ENCODE measurements around the gene EVA1B. TPM values are rescaled to one million over a fixed set of nuclear protein-coding genes. Genes with fewer than 3 reads are reported as not detected.
A peak's percentile ranks its signal among the peaks of the same experiment; 100 is the strongest.

The EVA1B gene
- total and polyA plus RNA-seq, 2 donors from 2014 or later, result 31.8 to 91.8 TPM

DNA sequence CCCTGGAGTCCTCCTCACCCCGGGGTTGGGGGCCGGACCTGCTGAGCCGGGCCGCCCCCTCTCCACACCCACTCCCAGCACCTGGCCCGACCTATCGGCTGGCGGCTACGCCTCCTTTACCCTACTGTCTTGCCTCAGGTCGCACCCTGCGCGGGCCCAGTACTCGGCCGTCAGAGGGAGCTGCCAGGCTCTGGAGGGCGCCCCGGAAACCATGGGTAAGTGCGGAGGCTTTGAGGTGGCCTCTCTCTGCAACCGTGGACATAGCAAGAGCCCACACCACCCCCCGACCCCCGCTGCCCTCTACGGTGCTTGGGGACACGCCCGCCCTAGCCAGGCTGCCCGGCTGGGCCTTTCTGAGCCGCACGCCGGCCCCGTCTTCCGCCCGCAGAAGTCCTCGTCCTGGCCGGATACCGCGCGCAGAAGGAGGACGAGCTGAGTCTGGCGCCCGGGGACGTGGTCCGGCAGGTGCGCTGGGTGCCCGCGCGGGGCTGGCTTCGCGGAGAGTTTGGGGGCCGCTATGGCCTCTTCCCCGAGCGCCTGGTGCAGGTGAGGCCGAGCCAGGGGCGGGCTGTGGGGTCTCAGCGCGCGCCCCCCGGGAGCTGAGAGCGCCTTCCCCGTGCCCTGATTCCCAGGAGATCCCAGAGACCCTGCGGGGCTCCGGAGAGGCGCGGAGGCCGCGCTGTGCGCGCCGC lies 17.1 kb downstream of the EVA1B start, which contains the start of gene SH3D21:
SH3D21 (plus strand) TSS at position 159 of the 692 bp plus-strand sequence; CDS start at position 212, 53 bp downstream.
- Histone ChIP-seq H3K9ac (ENCODE audit: low read length in 3 of 3) (peak within 1 kb of the TSS; percentile 65 to 68 (median 67)), H3K9me3 (ENCODE audit: control insufficient read depth in 2 of 3, insufficient read depth in 1 of 3, low read length in 3 of 3) (no peaks in the 10 kb centered on the region), H3K27me3 (ENCODE audit: control insufficient read depth, insufficient read depth, low read length) (no peaks in the 10 kb centered on the region), H3K4me3 (ENCODE audit: low read length in 3 of 3) (peak within 1 kb of the TSS; percentile 81 to 83 (median 82)), H3K27ac (ENCODE audit: low read depth in 2 of 2, low read length in 2 of 2) (peak within 1 kb of the TSS; percentile 59 to 86), H3K4me1 (ENCODE audit: control insufficient read depth in 2 of 3, insufficient read depth in 2 of 3, low read depth in 1 of 3, low read length in 3 of 3) (peaks cover 0 to 11% (median 10%) of the 10 kb centered on the region in 3 donors), H3K36me3 (ENCODE audit: control insufficient read depth in 2 of 3, insufficient read depth in 3 of 3, low read length in 3 of 3) (peaks cover 2 to 20% (median 16%) of the 10 kb centered on the region in 3 donors)
- intact Hi-C loops (cut with DNase I), result no loop called here
- TF ChIP-seq, protein P1, sequence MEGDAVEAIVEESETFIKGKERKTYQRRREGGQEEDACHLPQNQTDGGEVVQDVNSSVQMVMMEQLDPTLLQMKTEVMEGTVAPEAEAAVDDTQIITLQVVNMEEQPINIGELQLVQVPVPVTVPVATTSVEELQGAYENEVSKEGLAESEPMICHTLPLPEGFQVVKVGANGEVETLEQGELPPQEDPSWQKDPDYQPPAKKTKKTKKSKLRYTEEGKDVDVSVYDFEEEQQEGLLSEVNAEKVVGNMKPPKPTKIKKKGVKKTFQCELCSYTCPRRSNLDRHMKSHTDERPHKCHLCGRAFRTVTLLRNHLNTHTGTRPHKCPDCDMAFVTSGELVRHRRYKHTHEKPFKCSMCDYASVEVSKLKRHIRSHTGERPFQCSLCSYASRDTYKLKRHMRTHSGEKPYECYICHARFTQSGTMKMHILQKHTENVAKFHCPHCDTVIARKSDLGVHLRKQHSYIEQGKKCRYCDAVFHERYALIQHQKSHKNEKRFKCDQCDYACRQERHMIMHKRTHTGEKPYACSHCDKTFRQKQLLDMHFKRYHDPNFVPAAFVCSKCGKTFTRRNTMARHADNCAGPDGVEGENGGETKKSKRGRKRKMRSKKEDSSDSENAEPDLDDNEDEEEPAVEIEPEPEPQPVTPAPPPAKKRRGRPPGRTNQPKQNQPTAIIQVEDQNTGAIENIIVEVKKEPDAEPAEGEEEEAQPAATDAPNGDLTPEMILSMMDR (IDR thresholded peaks at IDR 0.05; ENCODE audit: borderline replicate concordance, extremely low read depth, insufficient read depth), result no peak
- FAIRE-seq, result no peak
- peak; percentile 66 to 92 (median 73) for DNase-seq

GRCh38 chr1:36305915-36306209 lies 17.6 kb downstream of the EVA1B start:
- intact Hi-C loops (cut with DNase I), result no loop called here
- Histone ChIP-seq H3K27ac (ENCODE audit: low read depth in 2 of 2, low read length in 2 of 2) (peak overlapping the region; percentile 57 to 86), H3K27me3 (ENCODE audit: control insufficient read depth, insufficient read depth, low read length) (no peaks in the 10 kb centered on the region), H3K9me3 (ENCODE audit: control insufficient read depth in 2 of 3, insufficient read depth in 1 of 3, low read length in 3 of 3) (no peaks in the 10 kb centered on the region), H3K4me3 (ENCODE audit: low read length in 3 of 3) (peak overlapping the region in 1 of 3 donors; percentile 83), H3K36me3 (ENCODE audit: control insufficient read depth in 2 of 3, insufficient read depth in 3 of 3, low read length in 3 of 3) (peaks cover 2 to 25% (median 20%) of the 10 kb centered on the region in 3 donors), H3K9ac (ENCODE audit: low read length in 3 of 3) (peak overlapping the region in 1 of 3 donors; percentile 55), H3K4me1 (ENCODE audit: control insufficient read depth in 2 of 3, insufficient read depth in 2 of 3, low read depth in 1 of 3, low read length in 3 of 3) (peaks cover 0 to 11% (median 10%) of the 10 kb centered on the region in 3 donors)
- TF ChIP-seq, protein P1 (IDR thresholded peaks at IDR 0.05; ENCODE audit: borderline replicate concordance, extremely low read depth, insufficient read depth), result no peak
- FAIRE-seq (no peak), DNase-seq (peak in 3 of 5 donors; percentile 50 to 59 (median 53))

GRCh38 chr1:36304970-36305914 lies 18.2 kb downstream of the EVA1B start:
- Histone ChIP-seq H3K27ac (ENCODE audit: low read depth in 2 of 2, low read length in 2 of 2) (peak overlapping the region; percentile 57 to 86), H3K4me3 (ENCODE audit: low read length in 3 of 3) (no peak overlapping the region), H3K36me3 (ENCODE audit: control insufficient read depth in 2 of 3, insufficient read depth in 3 of 3, low read length in 3 of 3) (peaks cover 2 to 31% (median 20%) of the 10 kb centered on the region in 3 donors), H3K9ac (ENCODE audit: low read length in 3 of 3) (no peak overlapping the region), H3K27me3 (ENCODE audit: control insufficient read depth, insufficient read depth, low read length) (no peaks in the 10 kb centered on the region), H3K9me3 (ENCODE audit: control insufficient read depth in 2 of 3, insufficient read depth in 1 of 3, low read length in 3 of 3) (no peaks in the 10 kb centered on the region), H3K4me1 (ENCODE audit: control insufficient read depth in 2 of 3, insufficient read depth in 2 of 3, low read depth in 1 of 3, low read length in 3 of 3) (peaks cover 0 to 11% (median 10%) of the 10 kb centered on the region in 3 donors)
- TF ChIP-seq, protein P1 (IDR thresholded peaks at IDR 0.05; ENCODE audit: borderline replicate concordance, extremely low read depth, insufficient read depth), result no peak
- DNase-seq (peak in 1 of 5 donors; percentile 46), FAIRE-seq (no peak)
- intact Hi-C loops (cut with DNase I), result no loop called here

Data from kidney (tissue), 14 donors.